ENCODE data around the gene MLLT3. TPM values are rescaled to one million over a fixed set of nuclear protein-coding genes. Genes with fewer than 3 reads are reported as not detected.

The MLLT3 gene
- total and polyA plus RNA-seq, 2 experiments from 2014 or later: 40.0 to 58.3 TPM

- Histone ChIP-seq H3K4me1 (ENCODE audit: low read depth) (peaks cover 6% of the 10 kb centered on the region), H3K27me3 (no peaks in the 10 kb centered on the region), H3K4me3 (no peak overlapping the region), H3K27ac (no peak overlapping the region), H3K9me3 (ENCODE audit: low read depth) (no peaks in the 10 kb centered on the region), H3K36me3 (no peaks in the 10 kb centered on the region)
- no peak for DNase-seq (ENCODE audit: low read depth in 1 of 2, low spot score in 1 of 2)
- TF ChIP-seq CTCF (IDR thresholded peaks at IDR 0.05; ENCODE audit: low read depth, low read length): no peak
Observed at GRCh38 chr9:20330688-20331087, 291.6 kb downstream of the MLLT3 start.

- DNase-seq (ENCODE audit: low read depth in 1 of 2, low spot score in 1 of 2): no peak
- no peak for TF ChIP-seq CTCF (IDR thresholded peaks at IDR 0.05; ENCODE audit: low read depth, low read length)
Observed at GRCh38 chr9:20326516-20326915, 295.8 kb downstream of the MLLT3 start.

GRCh38 chr9:20325008-20325407 lies 297.3 kb downstream of the MLLT3 start:
- H3K27ac ChIP-seq: no peak overlapping the region
- H3K27me3 ChIP-seq: no peaks in the 10 kb centered on the region
- TF ChIP-seq CTCF (IDR thresholded peaks at IDR 0.05; ENCODE audit: low read depth, low read length): no peak
- DNase-seq (ENCODE audit: low read depth in 1 of 2, low spot score in 1 of 2): no peak
- H3K36me3 ChIP-seq: no peaks in the 10 kb centered on the region
- no peak overlapping the region for H3K4me3 ChIP-seq
- H3K4me1 ChIP-seq (ENCODE audit: low read depth): peaks cover 13% of the 10 kb centered on the region
- no peaks in the 10 kb centered on the region for H3K9me3 ChIP-seq (ENCODE audit: low read depth)

More at GRCh38 chr9:20326516-20326915, 295.8 kb downstream of the MLLT3 start:
- Histone ChIP-seq H3K36me3 (no peaks in the 10 kb centered on the region), H3K9me3 (ENCODE audit: low read depth) (no peaks in the 10 kb centered on the region), H3K4me1 (ENCODE audit: low read depth) (no peaks in the 10 kb centered on the region), H3K27ac (no peak overlapping the region), H3K27me3 (no peaks in the 10 kb centered on the region), H3K4me3 (no peak overlapping the region)

- H3K27ac ChIP-seq: no peak overlapping the region
- H3K4me1 ChIP-seq (ENCODE audit: low read depth): peaks cover 23% of the 10 kb centered on the region
- no peaks in the 10 kb centered on the region for H3K9me3 ChIP-seq (ENCODE audit: low read depth)
- no peak overlapping the region for H3K4me3 ChIP-seq
- H3K27me3 ChIP-seq: no peaks in the 10 kb centered on the region
- no peak for TF ChIP-seq CTCF (IDR thresholded peaks at IDR 0.05; ENCODE audit: low read depth, low read length)
- H3K36me3 ChIP-seq: no peaks in the 10 kb centered on the region
- no peak for DNase-seq (ENCODE audit: low read depth in 1 of 2, low spot score in 1 of 2)
Observed at GRCh38 chr9:20322212-20322611, 300.1 kb downstream of the MLLT3 start.

GRCh38 chr9:20321423-20322082 lies 300.7 kb downstream of the MLLT3 start:
- Histone ChIP-seq H3K4me1 (ENCODE audit: low read depth) (peaks cover 23% of the 10 kb centered on the region), H3K27ac (no peak overlapping the region)

More at GRCh38 chr9:20321423-20322082, 300.7 kb downstream of the MLLT3 start:
- no peak for TF ChIP-seq CTCF (IDR thresholded peaks at IDR 0.05; ENCODE audit: low read depth, low read length)
- no peaks in the 10 kb centered on the region for H3K36me3 ChIP-seq
- no peak for DNase-seq (ENCODE audit: low read depth in 1 of 2, low spot score in 1 of 2)
- H3K9me3 ChIP-seq (ENCODE audit: low read depth): no peaks in the 10 kb centered on the region
- H3K4me3 ChIP-seq: no peak overlapping the region
- no peaks in the 10 kb centered on the region for H3K27me3 ChIP-seq
